Pons (tissue), 1 donor: ENCODE data around the gene PMEPA1.

Source experiments
- DNase-seq: peaks from one replicate; pipeline ENCODE4 v3.0.0-alpha.2; 2016; ENCODE audit warnings: low spot score

PMEPA1 gene

GRCh38 chr20:57736738-57737347, 27.0 kb upstream of the PMEPA1 start:
- DNase-seq = no peak

GRCh38 chr20:57735831-57736737, 26.3 kb upstream of the PMEPA1 start:
- no peak for DNase-seq

- DNase-seq = no peak
Measured at GRCh38 chr20:57734754-57735153, 24.9 kb upstream of the PMEPA1 start.

- DNase-seq = no peak
Measured at GRCh38 chr20:57732226-57732625, 22.4 kb upstream of the PMEPA1 start.

GRCh38 chr20:57728762-57729161, 18.9 kb upstream of the PMEPA1 start:
- DNase-seq = no peak

GRCh38 chr20:57727863-57728262, 18.0 kb upstream of the PMEPA1 start:
- no peak for DNase-seq

- no peak for DNase-seq
Measured at GRCh38 chr20:57725636-57726035, 15.8 kb upstream of the PMEPA1 start.

- DNase-seq = peak; percentile 57
Measured at GRCh38 chr20:57724610-57725405, 15.0 kb upstream of the PMEPA1 start.

- DNase-seq = no peak
Measured at GRCh38 chr20:57723816-57724215, 14.0 kb upstream of the PMEPA1 start.

- DNase-seq = no peak
Measured at GRCh38 chr20:57719951-57720350, 10.1 kb upstream of the PMEPA1 start.

GRCh38 chr20:57718490-57719009, 8.7 kb upstream of the PMEPA1 start:
- DNase-seq = peak; percentile 99

- DNase-seq = no peak
Measured at GRCh38 chr20:57717797-57718196, 8.0 kb upstream of the PMEPA1 start.

- DNase-seq = peak; percentile 54
Measured at GRCh38 chr20:57716901-57717300, 7.1 kb upstream of the PMEPA1 start.

- no peak for DNase-seq
Measured at GRCh38 chr20:57716202-57716601, 6.4 kb upstream of the PMEPA1 start.

GRCh38 chr20:57715268-57715904, 5.6 kb upstream of the PMEPA1 start:
- DNase-seq = no peak

- DNase-seq = no peak
Measured at GRCh38 chr20:57714409-57715267, 4.8 kb upstream of the PMEPA1 start.

GRCh38 chr20:57713951-57714350, 4.1 kb upstream of the PMEPA1 start:
- DNase-seq = no peak

GRCh38 chr20:57713505-57713903, 3.7 kb upstream of the PMEPA1 start:
- DNase-seq = no peak

- DNase-seq = peak; percentile 36
Measured at GRCh38 chr20:57712851-57713504, 3.2 kb upstream of the PMEPA1 start.

- DNase-seq = no peak
Measured at GRCh38 chr20:57712341-57712740, 2.5 kb upstream of the PMEPA1 start.
